GM21526 (cell line): ENCODE measurements around the gene CDKL4.
"Not testable (repeated sequence)": the region's sequence is repeated elsewhere in the genome, so short reads cannot be mapped to it uniquely, and the experiment has no call there.

Source experiments
- ATAC-seq: cut with Tn5 transposase; IDR thresholded peaks from one replicate; pipeline ENCODE4 v1.9.1; 2021; ENCODE audit warnings: moderate library complexity; ENCODE audit not compliant: unreplicated experiment, low FRiP score

CDKL4 gene

GRCh38 chr2:39181297-39181696 is 62.5 kb downstream of the CDKL4 start:
- ATAC-seq, result no peak

GRCh38 chr2:39179974-39180960 is 63.5 kb downstream of the CDKL4 start:
- ATAC-seq, result no peak

- ATAC-seq, result no peak
Measured at GRCh38 chr2:39178756-39179155, 65.0 kb downstream of the CDKL4 start.

DNA sequence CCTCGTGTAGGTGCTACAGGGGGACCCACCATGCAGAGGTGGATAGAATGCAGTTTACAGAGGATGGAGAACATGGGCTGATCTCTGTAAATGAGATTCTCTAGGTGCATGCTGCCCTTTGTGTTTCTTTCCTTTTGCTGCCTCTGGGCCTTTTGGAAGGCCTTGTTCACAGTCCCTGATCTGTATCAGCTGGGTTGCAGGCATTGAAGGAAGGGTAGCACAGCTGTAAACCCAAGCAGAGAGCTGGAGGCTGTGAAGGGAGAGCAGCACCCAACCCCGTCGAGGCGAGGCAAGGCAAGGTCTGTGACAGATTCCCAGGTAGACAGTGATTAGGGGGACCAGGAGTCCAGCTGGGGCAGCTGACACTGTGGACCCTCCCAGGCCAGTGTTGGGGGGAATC is 66.8 kb downstream of the CDKL4 start:
- ATAC-seq, result no peak

- no peak for ATAC-seq
Measured at GRCh38 chr2:39175026-39175812, 68.6 kb downstream of the CDKL4 start.

- ATAC-seq, result no peak
Measured at GRCh38 chr2:39174022-39174421, 69.7 kb downstream of the CDKL4 start.

DNA sequence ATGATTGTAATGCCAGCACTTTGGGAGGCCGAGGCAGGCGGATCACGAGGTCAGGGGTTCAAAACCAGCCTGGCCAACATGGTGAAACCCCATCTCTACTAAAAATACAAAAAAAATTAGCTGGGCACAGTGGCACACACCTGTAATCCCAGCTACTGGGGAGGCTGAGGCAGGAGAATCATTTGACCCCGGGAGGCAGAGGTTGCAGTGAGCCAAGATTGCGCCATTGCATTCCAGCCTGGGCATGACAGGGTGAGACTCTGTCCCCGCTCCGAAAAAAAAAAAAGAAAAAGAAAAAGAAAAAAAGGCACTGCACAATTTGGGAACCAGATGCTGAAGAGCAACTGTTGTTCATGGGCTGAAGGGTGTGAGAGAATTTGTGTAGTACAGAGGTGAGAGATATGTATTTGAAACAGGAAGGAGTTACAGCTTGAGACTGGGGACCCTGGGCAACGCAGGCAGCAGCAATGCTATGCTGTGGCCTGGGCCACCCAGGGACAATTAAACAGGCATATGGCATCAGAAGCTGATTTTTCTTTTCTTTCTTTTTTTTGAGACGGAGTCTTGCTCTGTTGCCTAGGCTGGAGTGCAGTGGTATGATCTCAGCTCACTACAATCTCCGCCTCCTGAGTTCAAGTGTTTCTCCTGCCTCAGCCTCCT is 71.6 kb downstream of the CDKL4 start:
- not testable (repeated sequence) for ATAC-seq

GRCh38 chr2:39171621-39172020 is 72.1 kb downstream of the CDKL4 start:
- no peak for ATAC-seq

DNA sequence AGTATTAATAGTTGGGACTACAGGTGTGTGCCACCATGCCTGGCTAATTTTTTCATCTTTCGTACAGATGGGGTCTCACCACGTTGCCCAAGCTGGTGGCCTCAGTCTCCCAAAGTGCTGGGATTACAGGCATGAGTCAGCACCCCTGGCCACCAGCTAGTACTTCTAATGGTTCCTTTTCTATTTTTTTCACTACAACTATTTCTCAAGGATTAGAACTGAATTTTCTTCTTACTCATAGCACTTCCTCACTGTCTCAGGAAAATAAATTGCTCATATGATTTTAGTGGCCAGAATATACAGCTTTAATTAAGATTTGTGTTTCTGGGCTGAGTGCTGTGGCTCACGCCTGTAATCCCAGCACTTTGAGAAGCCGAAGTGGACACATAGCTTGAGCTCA is 79.7 kb downstream of the CDKL4 start:
- no peak for ATAC-seq

DNA sequence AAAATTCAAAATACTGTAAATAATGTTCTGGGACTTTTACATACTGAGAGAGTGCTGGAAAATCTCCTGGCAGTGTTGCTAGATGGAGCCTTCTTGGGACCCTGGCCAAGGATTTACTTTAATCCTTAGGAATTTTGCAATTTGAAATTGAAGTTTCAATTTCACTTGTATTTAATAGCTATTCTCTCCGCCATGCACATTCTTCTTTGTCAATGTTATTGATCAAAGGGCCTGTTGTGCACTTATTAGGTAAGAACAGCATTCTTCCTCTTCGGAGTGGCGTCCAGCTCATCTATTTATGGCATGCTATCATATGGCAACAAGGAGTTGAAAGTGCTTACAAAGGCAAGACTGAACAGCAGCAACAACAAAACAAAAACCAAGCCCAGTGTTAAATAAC is 82.8 kb downstream of the CDKL4 start:
- ATAC-seq, result no peak

DNA sequence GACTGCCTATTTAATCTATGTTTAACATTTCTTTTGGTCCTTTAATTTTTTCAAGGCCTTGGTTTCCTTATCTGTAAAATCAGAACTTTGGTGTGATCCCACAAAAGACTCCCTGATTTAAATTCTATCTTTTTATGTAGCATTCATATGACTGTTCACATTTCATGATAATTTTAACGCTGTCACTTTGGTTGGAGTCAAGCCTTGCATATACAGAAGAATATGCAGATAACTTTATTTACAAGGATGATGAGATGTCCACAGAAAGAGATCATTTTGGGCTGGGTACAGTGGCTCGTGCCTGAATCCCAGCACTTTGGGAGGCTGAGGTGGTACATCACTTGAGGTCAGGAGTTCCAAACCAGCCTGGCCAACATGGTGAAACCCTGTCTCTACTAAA is 84.5 kb downstream of the CDKL4 start:
- no peak for ATAC-seq

- ATAC-seq, result no peak
Measured at GRCh38 chr2:39158351-39158750, 85.4 kb downstream of the CDKL4 start.

- no peak for ATAC-seq
Measured at GRCh38 chr2:39156846-39157245, 86.9 kb downstream of the CDKL4 start.

DNA sequence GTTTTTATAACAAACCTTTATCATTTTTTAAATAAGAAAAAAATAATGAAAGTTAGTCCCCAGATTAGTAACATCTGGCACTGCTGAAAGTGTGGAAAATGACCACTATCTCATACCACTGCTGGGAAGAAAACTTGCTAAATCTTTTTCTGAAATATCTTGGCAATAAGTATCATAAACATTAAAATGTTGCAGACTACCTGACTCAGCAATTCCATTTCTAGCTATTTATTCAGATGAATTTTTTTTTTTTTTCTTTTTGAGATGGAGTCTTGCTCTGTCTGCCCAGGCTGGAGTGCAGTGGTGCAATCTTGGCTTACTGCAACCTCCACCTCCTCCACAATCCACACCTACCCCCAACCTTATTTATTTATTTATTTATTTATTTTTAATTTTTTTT is 87.7 kb downstream of the CDKL4 start:
- no peak for ATAC-seq

GRCh38 chr2:39155573-39155972 is 88.2 kb downstream of the CDKL4 start:
- ATAC-seq, result not testable (repeated sequence)

DNA sequence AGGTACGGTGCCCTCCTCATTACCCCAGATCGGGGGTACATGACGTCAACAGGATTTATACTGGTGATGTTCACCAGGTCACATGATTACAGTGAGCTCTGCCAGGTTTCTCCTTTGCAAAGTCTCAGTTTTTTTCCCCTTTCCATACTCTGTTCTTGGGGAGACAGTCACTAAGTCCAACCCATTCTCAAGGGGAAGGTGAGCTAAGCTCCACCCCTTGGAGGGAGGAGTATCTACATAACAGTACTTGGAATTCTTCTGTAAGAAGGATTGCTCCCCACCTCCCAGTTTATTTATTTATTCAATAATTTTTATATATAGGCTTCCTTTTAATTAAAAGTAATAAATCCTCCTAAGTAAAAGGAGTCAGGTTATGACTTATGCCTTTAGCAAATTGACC is 88.8 kb downstream of the CDKL4 start:
- ATAC-seq, result no peak

DNA sequence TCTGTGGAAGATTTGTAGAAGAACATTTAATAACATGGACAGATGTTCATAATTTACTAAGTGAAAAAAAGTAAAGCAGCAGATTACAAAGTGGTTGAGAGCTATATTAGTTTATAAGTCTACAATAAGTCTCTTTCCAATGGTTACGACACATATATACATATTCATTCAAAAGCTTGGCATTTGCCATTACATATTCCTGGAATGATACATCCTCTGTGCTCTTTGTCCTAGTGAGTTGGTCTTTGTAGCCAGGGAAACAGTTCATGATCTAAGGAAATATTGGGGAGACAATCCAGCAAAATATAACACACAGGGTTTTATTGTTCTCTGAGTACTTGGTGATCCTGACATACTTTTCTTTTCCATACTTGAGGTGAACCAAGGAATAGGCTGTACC is 90.5 kb downstream of the CDKL4 start:
- no peak for ATAC-seq

- no peak for ATAC-seq
Measured at GRCh38 chr2:39152504-39152903, 91.3 kb downstream of the CDKL4 start.

DNA sequence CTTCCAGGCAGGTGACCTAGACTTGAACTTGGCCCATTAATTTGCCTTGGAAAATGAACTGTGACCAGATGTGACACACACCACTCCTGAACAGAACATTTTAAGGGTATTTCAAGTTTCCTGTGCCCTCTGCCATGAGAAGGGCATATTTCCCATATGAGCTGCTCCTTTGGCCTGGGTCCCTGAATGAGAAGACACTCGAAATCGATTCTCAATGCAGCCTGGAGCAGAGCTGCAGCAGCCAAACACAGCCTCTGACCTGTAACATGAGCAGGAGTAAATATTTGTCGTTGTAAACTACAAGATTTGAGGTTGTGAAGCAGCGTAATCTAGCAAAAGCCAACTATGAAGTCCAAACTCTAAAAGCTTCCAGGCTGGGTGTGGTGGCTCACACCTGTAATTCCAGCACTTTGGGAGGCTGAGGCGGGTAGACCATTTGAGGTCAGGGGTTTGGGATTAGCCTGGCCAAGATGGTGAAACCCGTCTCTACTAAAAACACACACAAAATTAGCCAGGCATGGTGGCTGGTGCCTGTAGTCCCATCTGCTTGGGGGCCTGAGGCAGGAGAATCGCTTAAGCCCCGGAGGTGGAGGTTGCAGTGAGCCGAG is 92.8 kb downstream of the CDKL4 start:
- ATAC-seq, result no peak

DNA sequence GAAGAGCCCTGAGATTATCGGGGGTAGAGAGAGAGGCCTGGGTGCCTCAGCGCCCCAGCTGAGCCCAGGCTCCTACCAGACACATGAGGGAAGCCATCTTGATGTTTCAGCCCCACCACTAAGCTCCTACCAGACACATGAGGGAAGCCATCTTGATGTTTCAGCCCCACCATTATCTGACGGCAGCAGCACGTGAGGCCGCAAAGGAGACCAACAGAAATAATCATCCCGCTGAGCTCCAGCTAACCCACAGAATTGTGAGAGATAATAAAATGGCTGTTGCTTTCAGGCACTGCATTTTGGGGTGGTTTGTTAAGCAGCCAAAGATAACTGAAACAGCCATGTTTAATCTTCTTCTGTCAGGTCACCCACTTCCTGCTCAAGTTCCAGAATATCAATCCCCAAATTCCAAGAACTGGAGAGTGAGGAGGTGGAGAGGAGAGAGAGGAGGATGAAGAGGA is 93.6 kb downstream of the CDKL4 start:
- ATAC-seq, result no peak

GRCh38 chr2:39146630-39147029 is 97.1 kb downstream of the CDKL4 start:
- no peak for ATAC-seq
